ENCODE results near the gene EBF3.

DNA sequence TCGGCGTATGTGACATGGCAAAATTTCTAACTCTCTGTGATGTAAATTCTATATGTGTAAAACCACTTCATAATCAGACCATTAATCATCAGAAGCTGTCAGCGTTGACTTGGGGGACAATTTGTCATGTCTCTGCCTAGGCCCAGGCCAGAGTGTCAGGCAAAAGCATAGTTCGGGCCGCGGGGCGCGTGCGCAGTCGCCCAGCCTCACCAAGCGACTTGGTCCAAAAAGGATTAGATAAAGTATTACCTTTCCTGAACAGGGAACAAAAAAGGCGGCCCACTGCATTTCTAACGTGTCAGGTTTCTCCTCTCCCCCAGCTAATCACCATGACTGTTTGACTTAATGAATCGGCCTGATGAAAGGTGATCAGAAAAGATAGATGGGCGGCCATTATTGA is 114.2 kb downstream of the EBF3 start:
- TF ChIP-seq, protein P1, sequence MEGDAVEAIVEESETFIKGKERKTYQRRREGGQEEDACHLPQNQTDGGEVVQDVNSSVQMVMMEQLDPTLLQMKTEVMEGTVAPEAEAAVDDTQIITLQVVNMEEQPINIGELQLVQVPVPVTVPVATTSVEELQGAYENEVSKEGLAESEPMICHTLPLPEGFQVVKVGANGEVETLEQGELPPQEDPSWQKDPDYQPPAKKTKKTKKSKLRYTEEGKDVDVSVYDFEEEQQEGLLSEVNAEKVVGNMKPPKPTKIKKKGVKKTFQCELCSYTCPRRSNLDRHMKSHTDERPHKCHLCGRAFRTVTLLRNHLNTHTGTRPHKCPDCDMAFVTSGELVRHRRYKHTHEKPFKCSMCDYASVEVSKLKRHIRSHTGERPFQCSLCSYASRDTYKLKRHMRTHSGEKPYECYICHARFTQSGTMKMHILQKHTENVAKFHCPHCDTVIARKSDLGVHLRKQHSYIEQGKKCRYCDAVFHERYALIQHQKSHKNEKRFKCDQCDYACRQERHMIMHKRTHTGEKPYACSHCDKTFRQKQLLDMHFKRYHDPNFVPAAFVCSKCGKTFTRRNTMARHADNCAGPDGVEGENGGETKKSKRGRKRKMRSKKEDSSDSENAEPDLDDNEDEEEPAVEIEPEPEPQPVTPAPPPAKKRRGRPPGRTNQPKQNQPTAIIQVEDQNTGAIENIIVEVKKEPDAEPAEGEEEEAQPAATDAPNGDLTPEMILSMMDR (IDR thresholded peaks at IDR 0.05; ENCODE audit: poor library complexity): no peak
- no peak for TF ChIP-seq EZH2phosphoT487 (IDR thresholded peaks at IDR 0.05; ENCODE audit: low read depth, severe bottlenecking, unreplicated experiment)
